HCT116 (cell line): ENCODE results near the gene LAGE3.

Experiments used
- ATF3 ChIP-seq: IDR thresholded peaks from 2 replicates; pipeline ENCODE4 v1.6.1; 2012
- CTCF ChIP-seq, 3 experiments: fragments of 200-600 bp in 1 of 3; sonication (generic) in 1 of 3; IDR thresholded peaks in 2 of 3; conservative IDR thresholded peaks in 1 of 3; 2 replicates each; pipeline ENCODE4 v1.5.1; 2012 to 2017; ENCODE audit warnings: low read depth in 2 of 3, low read length in 2 of 3, antibody characterized with exemption in 1 of 3, borderline replicate concordance in 1 of 3, control low read depth in 1 of 3, mild to moderate bottlenecking in 1 of 3, mixed read lengths in 1 of 3, mixed run types in 1 of 3, moderate library complexity in 1 of 3; ENCODE audit not compliant: insufficient read depth in 1 of 3
- ELF1 ChIP-seq: IDR thresholded peaks from 2 replicates; pipeline ENCODE4 v1.6.1; 2012; ENCODE audit warnings: low read depth, borderline replicate concordance
- POLR2A ChIP-seq: IDR thresholded peaks from 2 replicates; pipeline ENCODE4 v1.7.0; 2011; ENCODE audit warnings: borderline replicate concordance; ENCODE audit not compliant: insufficient read depth, insufficient read length; ENCODE audit errors: extremely low read depth
- POLR2AphosphoS5 ChIP-seq: IDR thresholded peaks from 2 replicates; pipeline ENCODE4 v1.6.1; 2011; ENCODE audit warnings: mild to moderate bottlenecking, low read depth, low read length, moderate library complexity
- SIN3A ChIP-seq: IDR thresholded peaks from 2 replicates; pipeline ENCODE4 v1.6.1; 2012; ENCODE audit warnings: low read depth
- SP1 ChIP-seq: IDR thresholded peaks from 2 replicates; pipeline ENCODE4 v1.6.1; 2012; ENCODE audit warnings: low read depth
- SRF ChIP-seq: IDR thresholded peaks from 2 replicates; pipeline ENCODE4 v1.6.1; 2012; ENCODE audit warnings: low read depth

GRCh38 chrX:154458116-154458953, 20.7 kb downstream of the LAGE3 start, which contains the start of gene PLXNA3:
- TF ChIP-seq SRF (no peak), SP1 (no peak), CTCF (IDR thresholded peaks at IDR 0.05 in 2 of 3, conservative IDR thresholded peaks at IDR 0.05 in 1 of 3; ENCODE audit: borderline replicate concordance in 1 of 3, insufficient read depth in 1 of 3, low read depth in 2 of 3, low read length in 2 of 3) (no peak), SIN3A (no peak), ATF3 (no peak), POLR2A (peak; percentile 63), ELF1 (no peak), POLR2AphosphoS5 (peak; percentile 76)
